Epidermal melanocyte (primary cell): Measurements from ENCODE around the gene GALNT2.

ENCODE experiments used
- DNase-seq: peaks from one replicate; pipeline ENCODE4 v3.0.0; 2011; ENCODE audit warnings: low spot score; ENCODE audit not compliant: insufficient read length

GALNT2 gene

DNA sequence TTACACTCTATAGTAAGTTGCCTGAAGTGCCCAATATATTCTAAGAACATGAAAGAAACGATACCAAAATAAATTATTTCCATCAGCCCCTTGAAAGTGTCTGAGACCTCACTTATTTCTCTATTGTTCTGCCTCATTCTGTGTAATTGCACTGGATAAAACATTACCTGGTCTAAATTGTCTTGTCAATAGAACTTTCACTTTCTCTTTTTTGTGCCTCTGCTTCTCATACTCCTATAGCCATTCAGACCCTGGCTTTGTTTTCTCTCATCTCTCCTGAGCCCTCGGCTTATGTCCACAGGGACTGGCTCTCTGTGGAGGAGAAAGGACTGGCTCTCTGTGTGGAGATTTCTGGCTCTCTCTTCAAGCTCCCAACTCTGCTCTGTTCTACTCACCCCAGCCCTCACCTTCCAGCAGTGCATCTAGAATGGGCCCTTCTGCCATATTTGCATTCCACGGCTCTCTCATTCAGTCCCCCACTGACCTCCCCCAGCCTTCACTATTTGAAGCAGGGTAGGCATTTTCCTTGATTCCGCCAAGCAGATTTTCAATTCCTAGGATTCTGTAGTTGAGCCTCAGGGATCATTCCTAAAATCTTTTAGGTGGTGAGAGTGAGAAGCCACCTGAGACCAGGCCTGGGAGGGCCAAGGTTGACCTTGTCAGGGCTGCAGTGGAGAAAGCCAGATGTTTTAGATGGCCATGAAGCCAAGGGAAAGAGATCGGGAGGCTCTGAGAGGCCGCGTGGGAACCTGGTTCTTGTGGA lies 15.9 kb upstream of the GALNT2 start:
- no peak for DNase-seq

DNA sequence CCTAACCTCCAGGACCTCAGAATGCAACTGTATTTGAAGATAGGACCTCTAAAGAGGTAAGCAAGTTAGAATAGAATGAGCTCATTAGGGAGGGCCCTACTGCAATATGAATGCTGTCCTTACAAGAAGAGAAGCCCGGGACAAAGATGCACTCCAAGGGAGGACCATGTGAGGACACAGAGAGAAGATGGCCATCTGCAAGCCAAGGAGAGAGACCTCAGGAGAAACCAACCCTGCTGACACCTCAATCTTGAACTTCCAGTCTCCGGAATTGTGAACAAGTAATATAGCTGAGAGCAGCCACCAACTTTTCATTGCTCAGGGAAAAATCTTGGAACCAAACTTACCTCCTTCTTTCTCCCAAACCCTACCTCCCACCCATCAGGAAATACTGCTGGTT lies 15.0 kb upstream of the GALNT2 start:
- DNase-seq, result no peak

DNA sequence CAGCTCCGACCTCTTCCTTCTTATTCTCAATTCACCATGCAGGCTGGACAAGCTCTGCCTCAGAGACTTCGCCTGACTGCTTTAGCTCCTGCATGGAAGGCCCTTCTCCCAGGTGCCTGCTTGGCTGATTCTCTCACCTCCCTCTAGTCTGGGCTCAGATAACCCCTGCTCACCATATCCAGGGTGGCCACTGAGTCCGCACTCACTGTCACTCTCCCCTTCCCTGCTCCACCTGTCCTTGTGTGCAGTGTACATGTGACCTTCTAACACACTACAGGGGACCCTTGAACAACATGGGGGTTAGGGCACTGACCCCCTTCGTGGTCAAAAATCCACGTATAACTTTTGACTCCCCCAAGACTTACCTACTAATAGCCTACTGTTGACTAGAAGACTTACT lies 14.4 kb upstream of the GALNT2 start:
- DNase-seq, result no peak

DNA sequence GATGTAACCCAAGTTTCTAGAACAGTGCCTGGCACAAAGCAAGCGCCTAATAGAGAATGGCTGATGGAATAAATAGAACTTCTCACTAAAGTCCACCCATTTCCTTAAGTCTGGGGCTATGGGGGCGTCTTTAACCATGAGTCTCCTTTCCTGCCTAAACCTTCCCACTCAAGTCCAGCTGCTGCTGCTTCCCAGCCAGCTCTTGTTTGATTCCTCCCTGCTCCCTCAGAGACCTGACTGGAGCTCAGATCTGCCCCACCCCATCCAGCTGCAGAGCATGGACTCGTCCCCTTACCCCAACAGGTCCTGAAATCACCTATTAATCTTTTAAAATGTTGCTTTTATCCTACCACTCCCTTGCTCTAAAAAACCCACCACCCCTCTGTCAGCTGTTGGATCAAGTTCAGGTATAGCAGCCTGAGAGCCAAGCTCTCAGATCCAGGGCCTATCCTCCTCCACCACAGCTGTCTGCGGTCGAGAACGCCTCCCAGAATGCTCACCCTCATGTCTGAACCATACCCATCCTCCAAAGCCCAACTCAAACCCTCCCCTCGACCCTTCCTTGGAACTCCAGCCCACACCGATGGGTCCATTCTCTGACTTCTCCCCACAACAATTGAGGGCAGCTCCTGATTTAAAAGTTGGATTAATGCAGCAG lies 12.8 kb upstream of the GALNT2 start:
- DNase-seq, result no peak

DNA sequence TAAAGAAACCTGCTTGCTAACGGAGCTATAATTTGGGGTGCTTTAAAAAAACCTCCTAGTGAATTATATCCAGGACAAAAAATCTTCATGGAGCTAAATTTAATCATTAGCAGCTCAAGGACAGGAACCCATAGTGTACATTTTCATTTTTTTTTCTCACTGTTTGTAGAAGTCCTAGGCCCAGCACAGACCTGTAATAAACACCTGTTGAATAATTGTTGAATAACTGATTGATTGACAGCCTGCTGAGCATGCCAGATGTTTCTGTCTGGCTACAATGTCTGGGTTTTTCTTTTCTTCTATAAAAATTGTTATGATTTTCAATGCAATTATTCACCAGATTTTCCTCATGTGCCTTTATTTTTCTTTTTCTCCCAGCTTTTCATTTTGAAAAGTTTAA lies 10.9 kb upstream of the GALNT2 start:
- no peak for DNase-seq

DNA sequence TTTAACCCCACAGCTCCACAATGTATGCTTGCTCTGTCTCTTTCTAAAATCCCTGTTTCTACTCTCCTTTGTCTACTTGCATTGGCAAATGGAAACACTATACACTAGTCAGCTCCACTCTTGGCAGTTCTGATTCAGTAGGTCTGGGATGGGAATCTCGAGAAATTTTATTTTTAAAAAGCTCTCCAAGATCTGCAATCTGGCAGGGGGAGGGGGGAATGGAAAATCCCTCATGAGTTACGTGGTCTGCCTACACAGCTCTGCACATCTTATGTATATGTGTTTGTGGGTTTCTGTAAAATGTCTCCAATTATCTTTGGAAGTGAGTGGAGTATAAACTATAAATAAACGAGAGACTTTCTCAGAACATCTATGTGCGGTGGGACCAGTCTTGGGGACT lies 9.9 kb upstream of the GALNT2 start:
- DNase-seq, result no peak

DNA sequence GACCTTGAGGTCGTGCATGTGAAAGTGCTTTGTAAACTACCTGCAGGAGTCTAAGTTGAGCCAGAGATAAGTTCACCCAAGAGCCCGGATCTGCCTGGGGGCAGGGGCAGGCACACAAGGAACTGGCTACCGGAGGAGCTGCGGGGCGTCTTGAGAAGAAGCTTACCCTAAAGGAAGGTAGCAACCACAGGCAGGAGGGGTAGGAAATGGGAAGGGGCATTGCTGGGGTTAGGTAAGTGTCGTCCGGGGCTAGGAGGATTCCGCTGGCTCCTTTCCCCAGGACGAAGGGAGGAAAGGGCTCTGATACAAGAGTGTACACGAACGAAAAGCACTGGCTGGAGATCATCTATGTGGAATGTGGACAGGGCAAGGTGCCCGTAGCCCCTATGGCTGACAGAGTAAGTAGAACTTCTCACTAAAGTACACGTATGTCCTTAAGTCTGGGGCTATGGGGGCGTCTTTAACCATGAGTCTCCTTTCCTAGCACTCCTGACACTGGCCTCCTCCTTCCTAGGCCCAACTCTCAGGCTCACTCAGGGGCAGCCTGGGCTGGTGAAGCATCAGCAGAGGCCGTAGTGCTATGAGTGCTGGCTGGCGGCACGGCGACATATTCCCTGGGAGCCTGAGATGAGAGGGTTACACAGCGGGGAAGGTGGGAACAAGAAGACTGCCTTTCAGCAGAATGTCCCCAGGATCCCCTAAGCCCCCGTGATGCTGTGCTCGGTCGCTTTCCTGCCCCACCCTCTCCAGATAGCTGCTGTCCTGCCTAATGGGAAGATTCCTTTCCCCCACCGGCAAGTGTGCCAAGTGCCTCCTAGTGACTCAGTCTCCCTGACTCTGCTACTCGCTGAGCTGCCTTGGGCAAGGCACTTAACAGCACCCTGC lies 9.1 kb upstream of the GALNT2 start:
- DNase-seq, result no peak

DNA sequence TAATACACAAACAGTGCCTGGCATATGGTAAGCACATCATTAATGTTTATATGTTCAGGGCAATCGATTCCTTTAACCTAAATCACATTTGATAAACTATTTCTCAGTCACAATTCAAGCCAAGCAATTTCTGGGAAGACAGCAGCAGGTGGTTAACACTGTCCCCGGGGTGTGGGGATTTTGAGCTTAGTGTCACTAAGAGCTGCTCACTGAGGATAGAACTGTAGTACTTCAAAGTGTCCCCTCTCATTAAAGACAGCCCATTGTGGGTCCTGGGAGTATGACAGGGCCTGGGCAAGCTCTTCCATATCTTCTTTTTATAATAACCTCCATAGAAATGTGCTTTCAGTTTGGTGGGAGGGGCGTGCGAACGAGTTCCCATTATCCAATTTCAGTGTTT lies 8.4 kb upstream of the GALNT2 start:
- DNase-seq, result no peak

DNA sequence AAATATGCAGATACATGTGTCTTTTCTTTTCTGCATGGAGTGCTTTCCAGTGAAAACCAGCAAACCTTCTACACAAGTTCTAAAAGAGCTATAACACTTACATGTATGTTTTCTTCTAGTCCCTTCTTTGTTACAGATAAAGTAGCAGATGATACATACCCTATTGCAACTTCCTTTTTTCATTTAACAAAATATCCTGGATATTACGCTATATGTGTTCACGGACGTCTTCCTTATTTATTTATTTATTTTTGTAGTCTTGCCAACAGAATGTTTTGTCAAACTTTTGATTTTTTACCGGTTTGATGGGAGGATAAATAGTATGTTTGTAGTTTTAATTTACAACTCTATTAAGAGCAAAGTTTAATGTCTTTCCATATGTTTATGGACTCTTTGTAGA lies 5.2 kb upstream of the GALNT2 start:
- no peak for DNase-seq

DNA sequence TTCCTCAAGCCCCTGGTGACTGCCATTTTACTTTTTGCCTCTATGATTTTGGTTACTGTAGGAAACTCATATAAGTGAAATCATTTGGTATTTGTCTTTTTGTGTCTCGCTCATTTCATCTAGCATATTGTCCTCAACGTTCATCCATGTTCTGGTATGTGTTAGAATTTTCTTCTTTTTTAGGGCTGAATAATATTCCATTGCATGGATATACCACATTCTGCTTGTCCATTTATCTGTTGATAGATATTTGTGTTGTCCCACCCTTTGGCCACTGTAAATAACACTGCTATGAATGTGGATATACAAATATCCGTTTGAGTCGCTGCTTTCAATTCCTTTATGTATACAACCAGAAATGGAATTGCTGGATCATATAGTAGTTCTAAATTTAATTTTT lies 4.5 kb upstream of the GALNT2 start:
- DNase-seq, result no peak

DNA sequence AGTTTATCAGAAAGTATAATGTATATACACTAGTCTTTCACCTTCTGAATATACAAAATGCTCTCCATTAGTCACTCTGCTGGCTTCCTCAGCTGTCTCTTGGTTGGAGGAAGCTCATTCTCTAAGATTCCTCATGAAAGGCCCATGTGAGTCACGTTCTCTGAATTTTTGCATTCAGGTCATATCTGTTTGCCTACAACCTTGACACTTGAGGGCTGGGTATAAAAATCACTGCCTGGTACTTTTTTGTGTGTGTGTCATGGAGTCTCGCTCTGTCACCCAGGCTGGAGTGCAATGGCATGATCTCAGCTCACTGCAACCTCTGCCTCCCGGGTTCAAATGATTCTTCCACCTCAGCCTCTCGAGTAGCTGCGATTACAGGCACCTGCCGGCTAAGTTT lies 2.8 kb upstream of the GALNT2 start:
- DNase-seq, result no peak

DNA sequence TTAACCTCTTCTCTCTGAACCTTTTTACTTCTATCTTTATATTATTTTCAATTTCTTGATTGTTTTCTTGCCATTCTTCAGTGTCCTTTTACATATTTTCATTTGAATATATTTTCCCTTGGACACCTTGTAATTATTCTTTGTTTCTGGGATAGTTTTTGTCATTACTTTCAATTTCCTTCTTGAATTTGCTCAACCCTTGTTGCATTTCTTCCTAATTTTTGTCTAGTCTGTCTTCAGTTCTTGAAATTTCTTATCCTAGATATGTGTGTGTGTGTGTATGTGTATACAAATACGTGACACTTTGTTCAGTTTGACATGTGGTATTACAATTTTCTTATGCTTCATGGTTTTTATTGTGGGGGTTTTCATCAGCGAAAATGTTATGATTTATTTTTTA lies 1.9 kb upstream of the GALNT2 start:
- DNase-seq, result no peak

DNA sequence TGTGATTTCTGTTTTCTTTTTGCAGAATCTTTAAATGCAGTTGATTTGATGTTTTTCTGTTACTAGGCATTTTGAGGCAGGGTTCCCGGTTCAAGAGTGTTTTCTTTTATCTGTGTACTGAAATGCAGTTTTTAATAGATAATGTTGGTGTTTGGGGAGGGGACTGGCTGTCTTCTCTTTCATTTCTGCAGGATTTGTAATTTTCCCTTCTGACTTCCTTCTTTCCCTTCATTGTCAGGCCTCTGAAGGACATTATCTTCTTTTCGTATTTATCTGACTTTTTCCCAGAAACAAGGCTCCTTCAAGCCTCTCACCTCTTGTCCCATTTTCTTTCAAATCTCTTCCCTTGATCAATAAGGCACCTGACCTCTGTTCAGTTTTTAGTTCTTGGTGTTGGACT lies 1.5 kb upstream of the GALNT2 start:
- DNase-seq, result no peak

DNA sequence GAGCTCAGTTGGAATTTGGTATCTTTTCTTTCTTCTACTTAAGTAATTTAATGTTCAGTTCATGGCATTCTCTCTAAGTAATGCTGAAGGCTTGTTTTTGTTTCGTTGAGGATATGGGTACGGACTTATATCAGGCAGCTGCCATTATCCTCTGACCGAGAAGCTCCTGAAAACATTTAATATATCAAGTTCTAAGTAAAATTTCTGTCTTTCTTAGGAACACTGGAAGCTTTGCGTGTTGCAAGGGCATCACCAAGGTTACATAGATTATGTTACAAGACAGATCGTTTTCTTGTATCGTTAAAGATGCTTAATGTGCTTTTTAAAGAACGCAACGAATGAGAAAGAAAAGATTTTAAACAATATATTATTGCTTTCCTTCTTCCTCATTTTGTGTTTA lies 1.0 kb upstream of the GALNT2 start:
- no peak for DNase-seq

DNA sequence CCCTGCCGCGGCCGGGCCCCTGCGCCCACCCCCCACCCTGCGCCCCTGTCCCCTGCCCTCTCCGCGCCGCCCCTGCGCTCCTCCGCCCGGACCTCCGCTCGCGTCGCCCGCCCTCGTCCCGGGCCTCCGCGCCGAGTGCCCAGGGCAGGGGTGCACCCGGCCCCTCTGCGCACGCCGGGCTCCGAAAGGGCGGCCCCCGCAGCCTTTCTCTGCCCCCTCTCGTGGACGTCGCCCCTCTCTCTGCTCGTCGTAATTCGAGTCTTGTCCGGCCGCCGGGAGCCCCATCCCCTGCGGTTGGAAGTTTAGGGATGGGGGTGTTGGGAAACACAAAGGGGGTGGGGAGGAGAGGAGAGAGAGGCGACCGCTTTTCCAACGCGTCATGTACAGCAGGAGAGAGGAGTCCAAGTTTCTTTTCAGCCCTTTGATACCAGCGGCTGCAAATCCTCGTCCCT lies 407 bp downstream of the GALNT2 start:
- no peak for DNase-seq

DNA sequence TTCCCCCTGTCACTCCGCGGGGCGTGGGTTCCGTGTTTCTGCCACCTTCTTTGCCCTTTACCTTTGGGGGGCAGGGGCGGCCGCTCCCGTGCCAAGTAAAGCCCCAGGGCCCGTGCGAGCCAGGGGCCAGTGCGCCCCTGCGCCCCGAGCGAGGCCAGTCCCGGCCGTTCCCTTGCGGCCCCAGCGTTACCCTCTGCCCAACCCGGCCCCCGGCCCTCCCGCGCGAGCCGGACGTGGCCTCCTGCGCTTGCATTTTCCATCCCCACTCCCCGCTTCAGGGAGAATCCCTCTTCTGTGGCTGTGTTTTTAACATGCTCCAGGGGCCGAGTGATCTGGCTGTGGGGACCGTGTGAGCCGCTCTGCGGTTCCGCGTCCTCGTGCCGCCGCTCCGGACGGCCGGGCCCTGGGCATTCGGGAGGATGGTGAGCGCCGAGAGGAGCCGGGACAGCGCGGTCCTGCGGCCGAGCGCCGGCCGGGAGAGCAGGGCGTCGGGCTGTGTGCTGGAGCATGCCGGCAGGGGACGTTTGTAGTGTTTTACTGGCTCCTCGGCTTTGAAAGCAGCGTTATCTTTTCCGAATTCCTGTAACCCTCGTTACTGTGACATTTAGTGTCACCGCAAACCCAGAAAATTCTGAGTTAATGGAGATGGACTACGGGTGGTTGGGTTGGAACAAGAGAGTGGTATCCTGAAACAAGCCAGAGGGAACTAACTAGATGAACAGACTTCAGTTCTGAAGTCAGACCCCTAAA lies 1.0 kb downstream of the GALNT2 start:
- DNase-seq, result no peak

DNA sequence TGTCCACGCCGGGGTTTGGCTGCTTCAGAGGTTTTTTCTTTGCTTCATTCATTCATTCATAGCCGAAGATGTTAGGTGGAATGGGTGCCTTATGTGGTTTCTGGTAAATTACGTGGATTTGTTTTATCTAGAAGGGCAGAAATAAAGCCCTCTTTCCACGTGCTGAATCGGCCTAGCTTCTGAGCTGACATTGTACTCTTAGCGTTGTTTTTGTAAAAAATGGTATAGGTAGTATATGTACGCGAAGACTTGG lies 1.5 kb downstream of the GALNT2 start:
- no peak for DNase-seq

DNA sequence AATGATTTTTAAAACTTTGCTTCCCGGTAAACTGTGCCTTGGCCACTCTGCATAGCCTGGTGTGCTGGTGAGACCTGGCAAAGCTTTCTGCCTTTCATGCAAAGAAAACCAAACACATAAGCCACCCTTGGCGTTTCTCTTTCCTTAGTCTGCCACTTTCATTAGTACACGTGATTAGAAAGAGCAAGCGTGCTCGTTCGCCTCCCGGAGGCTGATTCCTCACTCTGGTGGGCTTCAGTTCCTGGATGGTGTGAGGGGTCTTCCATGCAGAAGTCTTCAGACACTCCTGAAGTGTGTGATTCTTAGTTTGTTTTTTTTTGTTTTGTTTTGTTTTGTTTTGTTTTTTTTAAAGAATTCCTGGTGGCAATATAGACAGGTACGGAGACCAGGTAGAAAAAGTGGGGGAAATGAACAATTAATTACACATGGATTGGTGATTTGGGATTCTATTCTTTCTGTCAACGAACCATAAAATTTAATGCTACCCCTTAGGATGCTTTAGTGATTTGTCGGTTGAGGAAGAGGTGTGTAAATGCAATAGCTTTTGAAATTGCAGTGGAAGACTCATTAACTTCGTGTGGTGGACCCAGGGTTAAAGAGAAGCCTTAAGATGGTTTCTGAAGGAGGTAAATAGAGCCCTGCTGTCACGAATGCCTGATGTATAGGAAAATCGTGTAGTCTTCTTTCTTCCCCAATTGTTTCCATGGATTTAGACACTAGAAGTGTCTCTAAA lies 2.1 kb downstream of the GALNT2 start:
- no peak for DNase-seq

DNA sequence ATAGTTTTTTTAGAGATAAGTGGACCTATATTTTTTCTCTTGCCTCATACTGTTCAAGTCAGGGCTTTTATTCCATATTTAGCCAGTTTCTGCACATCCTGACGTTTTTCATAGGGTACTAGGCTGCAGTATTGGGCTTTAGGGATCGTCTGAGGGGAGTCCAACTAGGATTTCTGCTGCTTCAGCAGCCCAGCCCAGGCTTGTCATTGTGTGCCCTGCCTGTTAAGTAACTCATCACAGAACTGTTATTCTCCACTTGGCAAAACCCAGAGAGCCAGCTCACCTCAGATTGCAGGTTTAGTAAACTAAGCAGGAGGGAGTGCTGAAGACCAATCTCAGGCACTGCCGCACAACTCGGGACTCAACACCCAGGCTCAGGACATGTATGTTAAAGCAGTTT lies 2.8 kb downstream of the GALNT2 start:
- no peak for DNase-seq

DNA sequence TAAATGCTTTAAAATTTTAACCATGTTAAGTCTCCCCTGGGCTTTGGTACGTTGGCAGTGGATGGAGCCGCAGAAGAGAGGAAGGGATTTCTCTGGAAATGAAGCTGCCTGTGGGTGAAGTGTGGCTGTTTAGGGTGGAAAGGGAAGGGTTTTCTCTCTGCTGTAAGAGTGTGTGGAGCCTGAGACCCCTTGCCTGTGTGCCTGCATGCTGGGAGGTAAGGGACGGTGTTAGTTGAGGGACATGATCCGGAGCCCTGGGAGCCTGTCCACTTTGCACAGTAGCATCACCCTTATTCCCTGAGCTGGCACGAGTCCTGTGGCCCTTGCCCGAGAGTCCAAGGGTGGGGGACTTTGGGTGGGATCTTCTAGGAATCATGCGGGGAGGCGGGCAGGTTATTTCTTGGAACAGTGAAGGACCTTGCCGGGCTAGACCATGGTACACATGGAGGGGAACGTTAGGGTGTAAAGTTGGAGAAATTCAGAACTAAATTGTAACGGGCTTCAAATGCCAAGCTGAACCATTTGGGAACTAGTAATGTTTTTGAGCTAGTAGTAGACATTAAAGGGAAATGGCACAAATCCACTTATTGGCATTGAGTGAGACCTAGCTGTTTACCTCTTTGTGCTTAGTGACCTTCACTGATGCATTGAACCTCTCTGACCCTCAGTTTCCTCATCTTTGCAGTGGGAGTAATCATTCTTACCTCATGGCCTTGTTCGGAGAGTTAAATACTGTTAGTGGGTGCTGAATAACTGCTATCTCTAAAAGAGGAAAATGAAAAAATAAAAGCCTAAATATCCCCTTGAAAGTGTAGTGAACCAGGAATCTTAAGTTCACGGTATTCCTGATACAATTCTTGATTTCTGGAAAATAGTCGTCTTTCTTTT lies 3.5 kb downstream of the GALNT2 start:
- no peak for DNase-seq
